ENCODE results near the gene AK8.

AK8 gene

GRCh38 chr9:132857616-132858342 lies 20.3 kb downstream of the AK8 start:
- DNase-seq: no peak

DNA sequence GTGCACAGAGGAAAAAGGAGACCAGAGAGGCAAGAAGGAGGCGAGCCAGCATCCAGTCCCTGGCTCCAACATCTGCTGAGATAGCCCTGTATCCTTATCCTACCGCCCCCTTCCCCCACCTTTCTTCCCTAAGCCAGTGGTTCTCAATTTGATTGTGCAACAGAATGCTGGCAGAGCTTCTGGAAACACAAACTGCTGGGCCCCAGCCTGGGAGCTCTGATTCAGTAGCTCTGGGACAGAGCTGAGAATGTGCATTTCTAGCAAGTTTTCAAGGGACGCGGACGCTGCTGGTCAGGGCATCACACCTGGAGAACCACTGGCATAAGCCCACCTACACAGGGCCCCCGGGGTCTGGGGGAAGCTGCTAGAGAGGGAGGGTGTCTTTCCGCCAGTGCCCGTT lies 21.1 kb downstream of the AK8 start:
- DNase-seq: no peak

DNA sequence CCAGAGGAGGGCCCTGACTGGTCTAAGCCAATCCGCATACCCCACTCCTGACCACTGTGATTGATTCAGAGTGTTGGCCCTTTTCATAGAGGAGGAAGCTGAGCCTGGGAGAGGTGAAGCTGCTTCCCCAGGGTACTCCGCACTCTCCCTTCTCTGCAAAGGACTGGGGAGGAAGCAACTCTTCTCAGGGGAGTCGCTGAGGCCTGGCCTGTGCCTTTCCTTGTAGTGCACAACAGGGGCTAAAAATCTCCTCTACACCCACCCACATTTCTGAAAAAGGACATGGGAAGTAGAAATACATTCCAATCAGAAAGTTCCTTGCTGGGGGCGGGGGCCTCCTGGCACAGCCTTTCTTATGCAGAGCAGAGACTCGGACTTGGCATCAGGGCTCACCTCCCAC lies 22.2 kb downstream of the AK8 start:
- no peak for DNase-seq

GRCh38 chr9:132854832-132855231 lies 23.3 kb downstream of the AK8 start:
- no peak for DNase-seq

GRCh38 chr9:132853482-132853881 lies 24.6 kb downstream of the AK8 start:
- no peak for DNase-seq

- DNase-seq: no peak
These were observed 28.8 kb downstream of the AK8 start for GRCh38 chr9:132849185-132849706.

GRCh38 chr9:132846918-132847515 lies 31.1 kb downstream of the AK8 start:
- no peak for DNase-seq

DNA sequence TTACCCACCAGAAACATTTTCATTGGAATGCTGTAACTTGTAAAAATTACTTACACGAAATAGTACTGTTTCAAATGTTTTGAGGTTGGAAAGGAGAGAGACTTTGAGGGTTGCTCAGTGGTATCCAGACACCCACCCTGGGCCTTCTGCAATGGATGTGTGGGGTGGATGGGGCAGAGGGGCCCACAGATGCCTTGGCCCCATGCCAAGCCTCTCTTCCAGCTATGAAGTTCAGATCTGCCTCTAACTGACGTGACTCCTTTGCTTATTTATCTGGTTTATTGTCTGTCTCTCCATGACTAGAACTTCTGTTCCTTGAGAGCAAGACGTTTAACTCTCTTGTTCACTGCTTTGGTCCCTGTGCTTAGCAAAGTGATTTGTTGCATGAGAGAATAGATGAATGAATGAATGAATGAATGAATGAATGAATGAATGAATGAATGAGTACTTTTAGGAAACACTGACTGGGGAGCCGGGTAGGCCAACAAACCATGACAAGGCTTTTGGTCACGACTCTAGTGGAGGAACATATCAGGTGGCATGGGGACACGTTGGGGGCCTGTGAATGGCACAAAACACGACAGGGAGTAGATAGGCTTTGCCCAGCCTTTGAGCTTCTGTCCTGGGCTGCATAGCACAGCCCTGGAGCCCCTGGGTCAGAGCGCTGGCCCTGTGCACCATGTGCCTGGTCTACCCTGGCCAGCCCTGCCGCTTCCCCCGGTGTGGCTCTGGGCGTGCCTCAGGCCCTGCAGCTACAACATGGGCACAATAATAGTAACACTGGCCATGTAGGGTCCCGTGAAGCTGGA lies 31.8 kb downstream of the AK8 start:
- no peak for DNase-seq

- no peak for DNase-seq
These were observed 35.7 kb downstream of the AK8 start for GRCh38 chr9:132842124-132843044.

DNA sequence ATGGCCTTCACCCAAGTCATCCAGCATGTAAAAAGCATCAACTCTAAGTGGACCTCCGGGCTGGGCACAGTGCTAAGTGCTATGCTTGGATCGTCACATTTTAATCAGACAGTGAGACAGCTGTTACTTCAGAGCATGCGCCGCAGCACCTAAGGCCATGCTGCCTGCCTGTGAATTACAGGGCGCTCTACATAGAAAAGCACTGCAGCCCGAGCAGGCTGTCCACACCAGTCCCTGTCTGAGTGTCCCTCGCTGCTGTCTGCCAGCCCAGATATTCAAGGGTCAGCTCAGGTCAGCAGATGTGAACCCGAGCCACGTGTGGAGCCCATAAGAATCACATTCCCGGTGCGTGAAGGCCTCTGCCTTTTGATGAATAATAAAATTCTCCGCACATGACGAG lies 37.1 kb downstream of the AK8 start:
- DNase-seq: no peak

- DNase-seq: no peak
These were observed 39.8 kb downstream of the AK8 start for GRCh38 chr9:132838291-132838690.

DNA sequence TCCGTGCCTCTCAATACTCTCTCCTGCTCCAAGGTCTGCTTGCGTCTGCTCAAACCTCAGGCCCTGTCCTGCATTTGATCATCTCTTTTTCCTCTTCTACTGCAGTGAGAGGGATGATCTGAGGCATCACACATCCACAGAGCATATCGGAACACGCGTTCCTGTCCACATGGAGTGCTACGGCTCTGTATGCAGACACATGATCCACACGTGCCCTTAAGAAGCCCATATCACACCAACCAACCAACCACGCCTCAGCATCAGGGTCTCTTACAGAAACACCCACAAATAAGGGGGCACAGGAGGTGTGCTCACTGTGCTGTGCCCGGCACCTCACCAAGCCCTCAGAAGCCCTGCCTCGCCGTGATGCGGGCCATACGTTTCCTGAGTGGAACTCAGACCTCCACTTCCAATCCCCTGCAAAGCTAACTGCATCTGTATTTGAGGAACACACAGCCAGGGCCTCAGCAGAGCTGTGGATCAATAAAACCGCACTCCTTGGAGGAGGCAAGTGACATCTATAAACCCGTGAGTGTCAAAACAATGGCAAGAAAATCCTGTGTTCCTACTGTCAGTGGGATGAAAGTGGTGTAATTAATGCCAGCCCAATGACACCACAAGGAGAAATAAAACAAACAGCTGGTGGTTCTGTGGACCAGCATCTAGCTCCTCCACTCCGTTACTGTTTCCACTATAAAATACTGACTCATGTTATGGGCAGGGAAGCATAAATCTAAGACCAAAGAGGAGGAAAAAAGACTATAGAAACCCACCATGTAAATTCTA lies 40.4 kb downstream of the AK8 start:
- DNase-seq: no peak

DNA sequence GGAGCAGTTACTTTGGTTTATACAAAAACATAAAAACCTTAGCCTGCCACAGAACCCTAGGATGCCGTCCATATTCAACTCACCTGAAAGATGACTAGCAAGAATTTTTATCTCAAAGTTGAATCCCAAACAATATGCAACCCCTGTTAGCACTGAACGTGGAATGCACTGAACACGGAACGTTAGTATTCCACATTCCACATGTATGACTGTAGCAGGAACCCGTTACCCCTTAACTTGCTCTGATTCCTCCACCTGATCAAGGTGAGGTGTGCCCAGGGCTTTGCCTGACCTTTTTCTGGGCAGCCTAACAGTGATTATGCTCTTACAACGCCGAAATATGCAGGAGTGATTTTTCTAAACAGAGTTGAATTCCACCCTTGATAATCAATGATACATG lies 43.7 kb downstream of the AK8 start:
- no peak for DNase-seq

DNA sequence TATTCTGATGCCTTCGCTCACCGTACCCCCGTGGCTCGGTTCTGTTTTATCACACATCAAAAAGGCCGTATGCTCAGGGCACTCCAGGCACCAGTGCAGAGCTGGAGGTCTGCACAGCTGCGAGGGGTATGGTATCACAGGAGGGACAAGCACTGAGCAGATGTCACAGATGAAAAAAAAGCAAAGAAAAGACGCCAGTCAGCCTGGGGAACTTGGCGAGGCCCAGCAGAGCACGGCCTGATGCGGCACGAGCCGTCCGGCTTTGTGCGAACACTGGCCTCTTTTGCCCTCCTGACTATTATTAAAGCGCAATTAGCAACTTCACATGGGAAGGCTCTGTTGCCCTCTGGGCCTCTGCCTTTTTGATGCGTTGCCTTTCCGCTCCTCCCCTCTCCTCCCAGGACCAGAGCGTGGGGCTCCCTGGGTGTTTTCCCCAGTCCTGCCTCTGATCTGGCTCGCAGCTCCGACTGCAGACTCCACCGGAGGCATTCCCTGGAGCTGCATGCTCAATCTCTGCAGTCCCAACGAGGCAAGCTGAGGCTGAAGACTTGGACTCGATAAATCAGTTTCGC lies 44.4 kb downstream of the AK8 start:
- DNase-seq: no peak

GRCh38 chr9:132832171-132832881 lies 45.8 kb downstream of the AK8 start:
- DNase-seq: no peak

DNA sequence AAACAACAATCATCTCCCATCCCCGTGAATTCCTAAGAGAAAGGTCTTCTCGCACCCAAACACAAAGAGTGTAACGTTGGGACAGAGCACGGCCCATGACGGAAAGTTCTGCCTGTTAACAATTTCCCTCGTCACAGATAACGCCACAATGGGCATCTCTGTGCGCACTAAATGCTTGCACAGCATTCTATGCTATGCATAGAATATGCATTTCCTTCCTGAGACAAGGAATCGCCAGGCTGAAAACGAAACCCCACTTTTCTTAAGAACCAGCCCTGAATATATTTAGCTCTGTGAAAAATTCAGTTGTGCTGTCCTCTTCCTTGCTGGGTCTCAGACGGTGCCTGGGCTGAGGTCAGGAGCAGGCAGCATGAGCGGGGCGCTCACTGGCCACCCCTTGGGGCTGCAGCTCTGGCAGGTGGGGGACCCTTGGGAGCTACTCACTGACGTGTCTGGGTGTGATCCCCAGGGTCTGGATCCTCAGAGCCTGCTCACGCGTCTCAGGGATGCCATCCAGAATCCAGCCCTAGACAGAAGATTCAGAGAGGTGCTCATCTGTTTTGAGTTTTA lies 49.8 kb downstream of the AK8 start:
- DNase-seq: no peak

DNA sequence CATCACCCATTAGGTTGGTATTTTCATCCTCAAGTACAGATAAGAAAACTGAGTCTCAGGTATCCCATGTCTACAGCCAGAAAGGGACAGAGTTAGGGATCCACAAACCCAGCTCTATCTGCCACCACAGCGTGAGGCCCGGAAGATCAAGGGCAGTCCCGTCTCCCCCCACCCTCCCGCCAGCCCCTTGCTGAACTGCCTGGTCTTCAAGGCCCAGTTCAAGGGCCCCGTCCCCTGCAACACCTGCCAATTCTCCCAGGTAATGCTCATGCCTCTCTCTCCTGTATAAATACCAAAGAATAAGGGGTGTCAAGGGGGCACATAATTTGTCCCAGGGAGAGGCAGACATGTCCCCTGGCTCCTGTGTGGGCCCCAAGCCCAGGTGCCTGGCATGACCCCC lies 50.7 kb downstream of the AK8 start:
- no peak for DNase-seq

DNA sequence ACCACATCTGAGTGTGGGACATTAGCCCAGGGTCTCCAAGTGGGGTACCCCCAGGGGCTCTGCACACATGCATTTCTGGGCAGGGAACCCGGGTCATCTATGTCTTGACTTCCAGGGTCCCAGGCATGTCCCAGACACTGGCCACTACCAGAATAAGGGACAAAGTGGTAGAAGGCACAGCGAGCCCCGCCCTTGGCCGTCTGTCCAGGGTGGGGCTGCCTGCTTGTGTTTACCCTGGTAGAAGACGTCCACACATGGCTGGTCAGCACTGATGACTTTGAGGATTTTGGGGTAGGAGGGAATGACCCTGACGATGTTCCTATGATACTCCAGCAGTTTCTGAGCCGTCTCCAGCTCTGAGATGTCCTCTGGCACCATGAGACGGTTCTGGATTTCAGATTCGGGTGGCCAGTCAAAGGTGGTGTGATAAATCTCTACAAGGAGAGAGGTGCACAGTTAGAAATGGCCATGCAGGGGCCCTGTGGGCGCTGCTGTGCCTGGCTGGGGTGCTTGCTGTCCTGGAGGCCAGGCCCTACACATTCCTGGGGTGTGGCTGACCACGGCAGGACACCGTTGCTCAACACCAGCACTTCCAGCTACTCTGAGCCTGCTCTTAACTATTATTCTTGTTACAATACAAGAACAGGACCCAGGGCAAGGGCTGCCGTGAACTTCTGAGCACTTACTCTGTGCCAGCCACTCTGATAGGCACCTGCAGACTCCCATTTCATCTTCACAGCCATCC lies 51.3 kb downstream of the AK8 start:
- no peak for DNase-seq

GRCh38 chr9:132826131-132826530 lies 52.0 kb downstream of the AK8 start:
- no peak for DNase-seq

DNA sequence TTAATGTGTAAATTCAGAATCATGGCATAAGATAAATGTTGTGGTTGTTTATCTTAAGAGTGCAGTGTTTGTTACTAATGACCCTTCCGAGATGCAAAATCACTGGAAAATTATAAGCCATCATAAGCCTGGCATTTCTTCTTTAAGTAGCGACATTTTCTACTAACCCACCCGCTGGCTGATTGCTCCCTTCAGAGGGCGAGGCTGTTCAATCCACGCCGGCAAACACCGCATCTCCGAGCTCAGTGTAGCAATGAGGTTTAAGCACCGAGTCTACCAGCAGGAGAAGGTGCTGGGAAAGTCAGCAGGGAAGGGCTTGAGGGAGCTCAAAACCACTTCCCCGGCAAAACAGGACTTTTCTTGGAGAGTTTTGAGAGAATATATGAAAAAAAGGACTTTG lies 52.7 kb downstream of the AK8 start:
- DNase-seq: no peak

Measured in activated CD4-positive, CD25-positive, alpha-beta regulatory T cell (primary cell).